ENCODE data around the gene ABLIM3.

DNA sequence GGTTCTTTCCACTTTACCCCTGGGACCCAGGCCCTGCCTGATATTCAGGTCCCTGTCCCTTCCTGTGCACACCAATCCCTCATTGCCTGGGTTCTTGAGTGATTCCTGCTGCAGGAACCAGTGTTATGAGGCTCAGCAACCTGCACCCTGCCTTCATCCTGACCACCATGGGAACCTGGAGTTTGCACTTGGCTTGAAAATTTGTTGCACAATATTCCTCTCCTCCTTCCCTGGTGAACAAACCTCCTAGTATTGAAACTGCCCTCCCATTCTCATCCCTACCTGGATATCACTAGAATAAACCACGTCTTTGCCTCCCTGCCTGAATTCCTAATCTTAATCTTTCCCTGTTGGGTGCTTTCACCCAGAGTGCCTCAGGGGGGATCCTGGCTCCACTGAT is 78.3 kb downstream of the ABLIM3 start:
- TF ChIP-seq, protein P1, sequence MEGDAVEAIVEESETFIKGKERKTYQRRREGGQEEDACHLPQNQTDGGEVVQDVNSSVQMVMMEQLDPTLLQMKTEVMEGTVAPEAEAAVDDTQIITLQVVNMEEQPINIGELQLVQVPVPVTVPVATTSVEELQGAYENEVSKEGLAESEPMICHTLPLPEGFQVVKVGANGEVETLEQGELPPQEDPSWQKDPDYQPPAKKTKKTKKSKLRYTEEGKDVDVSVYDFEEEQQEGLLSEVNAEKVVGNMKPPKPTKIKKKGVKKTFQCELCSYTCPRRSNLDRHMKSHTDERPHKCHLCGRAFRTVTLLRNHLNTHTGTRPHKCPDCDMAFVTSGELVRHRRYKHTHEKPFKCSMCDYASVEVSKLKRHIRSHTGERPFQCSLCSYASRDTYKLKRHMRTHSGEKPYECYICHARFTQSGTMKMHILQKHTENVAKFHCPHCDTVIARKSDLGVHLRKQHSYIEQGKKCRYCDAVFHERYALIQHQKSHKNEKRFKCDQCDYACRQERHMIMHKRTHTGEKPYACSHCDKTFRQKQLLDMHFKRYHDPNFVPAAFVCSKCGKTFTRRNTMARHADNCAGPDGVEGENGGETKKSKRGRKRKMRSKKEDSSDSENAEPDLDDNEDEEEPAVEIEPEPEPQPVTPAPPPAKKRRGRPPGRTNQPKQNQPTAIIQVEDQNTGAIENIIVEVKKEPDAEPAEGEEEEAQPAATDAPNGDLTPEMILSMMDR (IDR thresholded peaks at IDR 0.05): no peak
- no peak for TF ChIP-seq POLR2AphosphoS5 (IDR thresholded peaks at IDR 0.05; ENCODE audit: low read depth, low read length)
- TF ChIP-seq, protein P2, sequence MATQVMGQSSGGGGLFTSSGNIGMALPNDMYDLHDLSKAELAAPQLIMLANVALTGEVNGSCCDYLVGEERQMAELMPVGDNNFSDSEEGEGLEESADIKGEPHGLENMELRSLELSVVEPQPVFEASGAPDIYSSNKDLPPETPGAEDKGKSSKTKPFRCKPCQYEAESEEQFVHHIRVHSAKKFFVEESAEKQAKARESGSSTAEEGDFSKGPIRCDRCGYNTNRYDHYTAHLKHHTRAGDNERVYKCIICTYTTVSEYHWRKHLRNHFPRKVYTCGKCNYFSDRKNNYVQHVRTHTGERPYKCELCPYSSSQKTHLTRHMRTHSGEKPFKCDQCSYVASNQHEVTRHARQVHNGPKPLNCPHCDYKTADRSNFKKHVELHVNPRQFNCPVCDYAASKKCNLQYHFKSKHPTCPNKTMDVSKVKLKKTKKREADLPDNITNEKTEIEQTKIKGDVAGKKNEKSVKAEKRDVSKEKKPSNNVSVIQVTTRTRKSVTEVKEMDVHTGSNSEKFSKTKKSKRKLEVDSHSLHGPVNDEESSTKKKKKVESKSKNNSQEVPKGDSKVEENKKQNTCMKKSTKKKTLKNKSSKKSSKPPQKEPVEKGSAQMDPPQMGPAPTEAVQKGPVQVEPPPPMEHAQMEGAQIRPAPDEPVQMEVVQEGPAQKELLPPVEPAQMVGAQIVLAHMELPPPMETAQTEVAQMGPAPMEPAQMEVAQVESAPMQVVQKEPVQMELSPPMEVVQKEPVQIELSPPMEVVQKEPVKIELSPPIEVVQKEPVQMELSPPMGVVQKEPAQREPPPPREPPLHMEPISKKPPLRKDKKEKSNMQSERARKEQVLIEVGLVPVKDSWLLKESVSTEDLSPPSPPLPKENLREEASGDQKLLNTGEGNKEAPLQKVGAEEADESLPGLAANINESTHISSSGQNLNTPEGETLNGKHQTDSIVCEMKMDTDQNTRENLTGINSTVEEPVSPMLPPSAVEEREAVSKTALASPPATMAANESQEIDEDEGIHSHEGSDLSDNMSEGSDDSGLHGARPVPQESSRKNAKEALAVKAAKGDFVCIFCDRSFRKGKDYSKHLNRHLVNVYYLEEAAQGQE (IDR thresholded peaks at IDR 0.05; ENCODE audit: insufficient read depth in 1 of 2, low read depth in 2 of 2, low read length in 1 of 2): no peak
- TF ChIP-seq SIN3A (IDR thresholded peaks at IDR 0.05; ENCODE audit: borderline replicate concordance, insufficient read depth, low read depth, low read length): no peak

All from Panc1 (cell line).